HTR-8/SVneo (cell line): ENCODE results near the gene TMEM151B.

ENCODE experiments used
- DNase-seq: peaks from one replicate; pipeline ENCODE4 v3.0.0; 2011; ENCODE audit warnings: low spot score, mixed read lengths; ENCODE audit not compliant: insufficient read length
- FAIRE-seq: peaks from 2 replicates; lab custom pipeline; 2011; peaks lifted over from hg19 to GRCh38; lab: Jason Lieb, UNC

The TMEM151B gene

GRCh38 chr6:44232676-44233566 is 37.3 kb upstream of the TMEM151B start:
- no peak for FAIRE-seq

GRCh38 chr6:44233567-44234100 is 36.6 kb upstream of the TMEM151B start:
- FAIRE-seq, result no peak
- DNase-seq, result no peak

More at GRCh38 chr6:44232676-44233566, 37.3 kb upstream of the TMEM151B start:
- DNase-seq, result no peak

DNA sequence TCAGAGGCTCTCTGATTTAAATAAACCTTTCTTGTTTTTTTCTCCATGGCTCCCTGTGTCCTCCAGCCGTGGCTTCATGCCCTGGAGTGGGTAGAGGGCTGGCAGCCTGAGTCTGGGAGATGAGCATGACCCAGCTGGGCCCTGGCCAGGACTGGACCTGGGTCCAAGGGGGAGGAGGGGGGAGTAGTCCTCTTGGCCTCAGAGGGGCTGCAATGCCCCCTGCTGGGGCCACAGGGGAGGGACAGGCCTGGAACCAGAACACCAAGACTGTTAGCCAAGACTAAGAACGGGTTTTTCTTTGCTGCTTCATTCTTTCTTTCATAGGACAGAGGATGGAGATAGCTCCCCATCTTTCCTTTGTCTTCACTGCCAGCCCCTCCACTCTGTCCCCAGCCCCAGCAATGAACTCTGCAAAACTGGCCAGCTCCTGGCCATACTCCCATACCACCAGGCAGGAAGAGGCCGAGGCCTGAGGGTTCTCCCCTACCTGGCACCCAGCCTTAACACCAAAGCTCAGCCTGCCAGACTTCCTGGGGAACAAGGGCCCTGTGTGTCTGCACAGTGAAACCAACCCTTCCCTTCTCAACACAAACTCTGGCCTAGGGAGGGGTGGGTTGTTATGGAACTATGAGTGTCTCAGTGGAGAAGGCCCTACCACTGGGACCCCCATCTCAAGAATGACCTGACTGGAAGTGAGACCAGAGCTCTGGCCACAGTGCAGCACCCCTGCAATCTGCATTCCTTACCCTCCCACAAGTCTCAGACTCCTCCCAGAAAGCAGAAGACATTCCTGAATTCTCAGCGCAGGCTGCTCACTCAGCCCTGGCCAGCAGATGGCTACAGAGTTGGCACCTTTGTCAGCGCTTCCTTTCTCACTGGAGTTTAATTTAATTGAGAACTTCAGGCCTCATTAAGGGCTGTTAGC is 35.9 kb upstream of the TMEM151B start:
- DNase-seq, result no peak

GRCh38 chr6:44235269-44235668 is 35.0 kb upstream of the TMEM151B start:
- FAIRE-seq (no peak), DNase-seq (no peak)

More for the DNA sequence above, 35.9 kb upstream of the TMEM151B start:
- no peak for FAIRE-seq

- DNase-seq, result no peak
- FAIRE-seq, result no peak
Measured at GRCh38 chr6:44235891-44236516, 34.2 kb upstream of the TMEM151B start.

- DNase-seq, result peak; percentile 97
- peak; percentile 96 for FAIRE-seq
Measured at GRCh38 chr6:44237021-44237812, 33.0 kb upstream of the TMEM151B start.

GRCh38 chr6:44237813-44238433 is 32.3 kb upstream of the TMEM151B start:
- DNase-seq (peak; percentile 83), FAIRE-seq (no peak)

GRCh38 chr6:44238687-44239350 is 31.4 kb upstream of the TMEM151B start:
- DNase-seq (no peak), FAIRE-seq (no peak)

- no peak for DNase-seq
- no peak for FAIRE-seq
Measured at GRCh38 chr6:44243345-44243744, 26.9 kb upstream of the TMEM151B start.

GRCh38 chr6:44245391-44245911 is 24.8 kb upstream of the TMEM151B start:
- FAIRE-seq (no peak), DNase-seq (no peak)

DNA sequence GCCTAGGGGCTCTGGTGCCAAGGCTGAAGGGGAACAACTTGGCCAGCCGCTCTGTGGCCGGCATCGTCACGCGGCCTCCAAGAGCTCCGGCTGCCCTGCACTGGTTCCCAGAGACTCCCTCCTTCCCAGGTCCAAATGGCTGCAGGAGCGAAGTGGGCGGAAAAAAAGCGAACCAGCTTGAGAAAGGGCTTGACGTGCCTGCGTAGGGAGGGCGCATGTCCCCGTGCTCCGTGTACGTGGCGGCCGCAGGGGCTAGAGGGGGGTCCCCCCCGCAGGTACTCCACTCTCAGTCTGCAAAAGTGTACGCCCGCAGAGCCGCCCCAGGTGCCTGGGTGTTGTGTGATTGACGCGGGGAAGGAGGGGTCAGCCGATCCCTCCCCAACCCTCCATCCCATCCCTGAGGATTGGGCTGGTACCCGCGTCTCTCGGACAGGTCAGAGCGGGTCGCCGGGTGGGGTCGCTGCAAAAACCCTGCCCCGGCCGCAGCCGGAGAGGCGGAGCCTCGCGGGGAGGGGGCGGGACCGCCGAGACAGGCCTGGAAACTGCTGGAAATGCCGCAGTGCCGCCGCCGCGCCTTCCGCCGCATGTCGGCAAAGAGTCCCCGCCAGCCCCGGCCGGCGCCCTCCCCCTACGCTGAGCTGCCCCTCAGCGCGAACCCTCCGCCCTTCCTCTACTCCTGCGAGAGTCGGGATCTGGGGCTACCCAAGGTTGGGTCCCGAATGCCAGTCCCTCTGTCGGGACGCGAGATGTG is 24.2 kb upstream of the TMEM151B start:
- DNase-seq (peak; percentile 74), FAIRE-seq (peak; percentile 9)

DNA sequence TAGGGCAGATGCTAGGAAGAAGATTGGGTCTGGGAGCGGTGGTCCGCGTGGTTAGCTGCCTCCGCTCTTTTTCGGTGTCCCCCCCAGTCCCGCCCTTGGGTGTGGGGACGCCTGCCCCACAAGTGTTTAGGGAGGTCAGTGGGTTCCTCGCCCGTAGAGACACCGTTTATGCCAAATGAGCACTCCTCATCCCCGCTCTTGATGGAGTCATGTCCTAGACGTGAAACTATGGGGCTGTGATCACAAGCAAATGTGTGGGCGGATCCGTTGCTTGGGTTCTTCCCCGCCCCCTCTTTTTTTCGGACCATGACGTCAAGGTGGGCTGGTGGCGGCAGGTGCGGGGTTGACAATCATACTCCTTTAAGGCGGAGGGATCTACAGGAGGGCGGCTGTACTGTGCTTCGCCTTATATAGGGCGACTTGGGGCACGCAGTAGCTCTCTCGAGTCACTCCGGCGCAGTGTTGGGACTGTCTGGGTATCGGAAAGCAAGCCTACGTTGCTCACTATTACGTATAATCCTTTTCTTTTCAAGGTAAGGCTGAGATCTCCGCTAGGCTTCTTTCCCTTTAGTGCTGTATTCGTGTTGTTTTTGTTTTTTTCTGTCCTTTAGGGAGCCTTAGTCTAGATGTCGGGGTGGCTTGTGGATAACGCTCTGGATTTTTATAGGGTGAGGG is 23.4 kb upstream of the TMEM151B start, which contains the start of gene HSP90AB1:
HSP90AB1 (plus strand) TSS at position 439 of the 675 bp plus-strand sequence. CDS start 1,529 bp downstream, outside the sequence.
- peak; percentile 84 for FAIRE-seq

DNA sequence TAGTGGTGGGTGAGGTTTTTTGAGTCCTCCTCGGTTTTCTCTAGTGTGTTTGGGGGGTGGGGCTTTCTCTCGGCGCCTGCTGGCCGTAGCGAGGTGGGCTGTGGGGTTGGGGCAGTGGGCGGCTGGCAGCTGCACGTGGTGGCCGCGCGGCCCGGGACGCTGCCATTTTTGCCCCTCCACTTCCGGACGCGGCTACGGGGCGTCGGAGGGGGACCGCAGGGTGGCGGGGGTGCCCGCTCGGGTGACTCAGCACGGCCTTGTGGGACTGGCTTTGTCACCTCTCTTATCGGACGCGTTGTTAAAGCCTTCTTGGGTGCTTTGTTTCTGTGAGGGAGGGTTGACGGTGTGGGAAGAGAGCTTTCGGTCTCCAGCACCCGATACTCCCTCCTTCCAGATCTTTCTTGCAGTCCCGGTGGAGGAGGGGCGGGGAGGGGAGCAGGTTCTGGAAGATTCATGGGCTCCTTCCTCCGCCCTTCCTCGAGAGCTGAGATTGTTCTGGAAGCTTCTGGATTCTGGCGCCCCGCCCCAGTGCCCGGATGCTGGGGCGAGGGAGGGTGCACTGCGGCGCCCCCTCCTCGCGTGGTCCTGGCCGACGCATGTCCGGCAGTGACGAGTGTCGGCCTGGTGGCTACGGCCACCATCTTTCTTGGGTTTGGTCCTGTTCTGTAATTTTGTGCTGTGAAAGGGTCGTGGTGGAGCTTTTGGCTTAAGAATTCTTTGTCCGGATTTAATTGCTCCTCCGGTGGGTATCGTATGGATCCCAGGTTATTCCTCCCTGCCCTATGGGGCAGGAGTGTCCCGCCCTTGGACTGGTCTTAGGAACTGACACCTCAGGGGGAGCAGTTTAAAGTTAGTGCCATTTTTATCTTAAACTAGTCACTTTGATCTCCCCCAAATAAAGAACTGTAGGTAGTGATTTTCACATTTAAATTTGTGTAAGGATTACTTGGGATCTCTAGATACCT is 22.6 kb upstream of the TMEM151B start:
- DNase-seq (no peak), FAIRE-seq (no peak)

More for the DNA sequence above, 23.4 kb upstream of the TMEM151B start, which contains the start of gene HSP90AB1:
- DNase-seq, result peak; percentile 92

- FAIRE-seq (no peak), DNase-seq (no peak)
Measured at GRCh38 chr6:44248579-44248978, 21.7 kb upstream of the TMEM151B start.

GRCh38 chr6:44249082-44249748 is 21.0 kb upstream of the TMEM151B start:
- DNase-seq (no peak), FAIRE-seq (no peak)
